Neutrophil (primary cell): ENCODE data around the gene LIFR.

Experiments
- H3K27ac ChIP-seq: fragments of 200-600 bp; sonication (generic); 2 replicates; pipeline ENCODE4 v1.5.1; 2016; ENCODE audit warnings: mild to moderate bottlenecking, moderate library complexity
- H3K27me3 ChIP-seq: fragments of 200-600 bp; sonication (generic); 2 replicates; pipeline ENCODE4 v1.6.0; 2016; ENCODE audit warnings: mild to moderate bottlenecking
- H3K36me3 ChIP-seq: fragments of 200-600 bp; sonication (generic); 2 replicates; pipeline ENCODE4 v1.5.1; 2017
- H3K4me1 ChIP-seq, 2 experiments: fragments of 200-600 bp in 1 of 2; sonication (generic) in 1 of 2; 1 replicate in 1 of 2; 2 replicates in 1 of 2; pipeline versions ENCODE4 v1.5.1 to v1.6.1; 2013 to 2016; ENCODE audit warnings: low read depth in 1 of 2, low read length in 1 of 2, mild to moderate bottlenecking in 1 of 2, moderate library complexity in 1 of 2; ENCODE audit not compliant: control insufficient read depth in 1 of 2, insufficient read depth in 1 of 2
- H3K4me3 ChIP-seq, 2 experiments: fragments of 200-600 bp in 1 of 2; sonication (generic) in 1 of 2; 1 replicate in 1 of 2; 2 replicates in 1 of 2; pipeline ENCODE4 v1.5.1; 2013 to 2016; ENCODE audit warnings: low read depth in 1 of 2, low read length in 1 of 2, mild to moderate bottlenecking in 1 of 2, moderate library complexity in 1 of 2
- H3K9me3 ChIP-seq: fragments of 200-600 bp; sonication (generic); 2 replicates; pipeline ENCODE4 v1.5.1; 2016
- TF ChIP-seq, protein P1 (sequence below): fragments of 200-600 bp; sonication (generic); IDR thresholded peaks from 2 replicates; pipeline ENCODE4 v1.5.1; 2016; ENCODE audit warnings: antibody characterized with exemption

The LIFR gene

DNA sequence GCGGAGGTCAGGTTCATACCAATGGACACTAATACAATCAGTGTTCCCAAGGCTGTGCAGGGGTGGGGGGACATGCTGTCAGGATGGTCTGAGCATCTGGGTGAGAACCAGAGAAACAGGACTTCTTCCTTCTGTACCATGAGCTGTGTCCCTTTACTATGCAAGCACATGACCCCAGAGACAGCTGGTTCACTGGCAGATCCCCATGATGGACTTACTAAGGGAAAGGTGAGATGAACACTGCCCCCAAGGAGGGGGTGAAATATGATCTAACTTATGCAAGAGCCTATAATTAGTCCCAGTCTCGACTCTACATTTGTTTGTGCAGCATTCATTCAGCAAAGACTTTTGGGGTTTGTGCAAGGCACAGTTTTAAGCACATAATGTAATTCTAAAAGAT, 91.4 kb downstream of the LIFR start:
- peaks cover 73% of the 10 kb centered on the region for H3K27me3 ChIP-seq
- H3K9me3 ChIP-seq: no peaks in the 10 kb centered on the region
- H3K27ac ChIP-seq: no peak overlapping the region
- H3K4me1 ChIP-seq: no peaks in the 10 kb centered on the region
- H3K36me3 ChIP-seq: no peaks in the 10 kb centered on the region
- TF ChIP-seq, protein P1, sequence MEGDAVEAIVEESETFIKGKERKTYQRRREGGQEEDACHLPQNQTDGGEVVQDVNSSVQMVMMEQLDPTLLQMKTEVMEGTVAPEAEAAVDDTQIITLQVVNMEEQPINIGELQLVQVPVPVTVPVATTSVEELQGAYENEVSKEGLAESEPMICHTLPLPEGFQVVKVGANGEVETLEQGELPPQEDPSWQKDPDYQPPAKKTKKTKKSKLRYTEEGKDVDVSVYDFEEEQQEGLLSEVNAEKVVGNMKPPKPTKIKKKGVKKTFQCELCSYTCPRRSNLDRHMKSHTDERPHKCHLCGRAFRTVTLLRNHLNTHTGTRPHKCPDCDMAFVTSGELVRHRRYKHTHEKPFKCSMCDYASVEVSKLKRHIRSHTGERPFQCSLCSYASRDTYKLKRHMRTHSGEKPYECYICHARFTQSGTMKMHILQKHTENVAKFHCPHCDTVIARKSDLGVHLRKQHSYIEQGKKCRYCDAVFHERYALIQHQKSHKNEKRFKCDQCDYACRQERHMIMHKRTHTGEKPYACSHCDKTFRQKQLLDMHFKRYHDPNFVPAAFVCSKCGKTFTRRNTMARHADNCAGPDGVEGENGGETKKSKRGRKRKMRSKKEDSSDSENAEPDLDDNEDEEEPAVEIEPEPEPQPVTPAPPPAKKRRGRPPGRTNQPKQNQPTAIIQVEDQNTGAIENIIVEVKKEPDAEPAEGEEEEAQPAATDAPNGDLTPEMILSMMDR: no peak
- H3K4me3 ChIP-seq: no peak overlapping the region

DNA sequence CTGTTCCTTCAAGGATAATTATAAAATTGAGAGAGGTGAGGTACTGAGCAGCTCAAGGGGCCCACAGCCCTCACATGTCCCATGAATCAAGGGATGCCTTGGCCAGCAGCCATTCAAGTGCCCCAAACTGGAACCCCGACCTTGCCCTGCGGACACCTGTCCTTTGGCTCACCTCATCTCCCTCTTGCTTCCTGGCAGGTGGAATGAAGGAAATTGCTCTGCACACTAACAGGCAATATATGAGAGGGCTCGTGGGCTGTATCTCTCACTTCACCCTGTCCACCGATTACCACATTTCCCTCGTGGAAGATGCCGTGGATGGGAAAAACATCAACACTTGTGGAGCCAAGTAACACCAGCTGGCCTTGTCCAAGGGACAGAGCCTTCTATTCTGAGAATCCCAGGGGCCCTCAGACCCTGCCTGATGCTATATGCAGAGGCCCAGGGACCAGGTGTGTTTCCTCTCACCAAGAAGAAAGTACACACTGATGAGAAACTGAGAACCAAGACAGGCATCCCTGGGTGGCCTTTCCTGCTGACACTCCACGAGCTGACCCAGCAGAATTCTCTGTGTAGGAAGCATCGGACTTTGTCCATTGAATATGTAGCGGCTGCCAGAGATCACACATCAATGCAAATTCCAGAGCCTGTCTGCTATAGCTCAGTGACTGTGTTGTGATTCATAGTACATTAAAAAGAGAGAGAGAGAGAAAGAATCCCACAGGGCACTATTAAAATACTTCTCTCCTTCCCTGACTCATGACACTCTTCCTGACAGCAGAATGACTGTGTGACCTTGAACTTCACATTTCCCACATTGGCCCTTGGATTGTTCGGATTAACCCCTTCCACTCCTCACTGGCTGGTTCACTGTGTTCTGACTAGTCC, 92.6 kb downstream of the LIFR start:
- H3K36me3 ChIP-seq: no peaks in the 10 kb centered on the region
- H3K27ac ChIP-seq: no peak overlapping the region
- TF ChIP-seq, protein P1: no peak
- H3K27me3 ChIP-seq: peaks cover 80% of the 10 kb centered on the region
- no peaks in the 10 kb centered on the region for H3K9me3 ChIP-seq
- H3K4me1 ChIP-seq: no peaks in the 10 kb centered on the region
- no peak overlapping the region for H3K4me3 ChIP-seq

DNA sequence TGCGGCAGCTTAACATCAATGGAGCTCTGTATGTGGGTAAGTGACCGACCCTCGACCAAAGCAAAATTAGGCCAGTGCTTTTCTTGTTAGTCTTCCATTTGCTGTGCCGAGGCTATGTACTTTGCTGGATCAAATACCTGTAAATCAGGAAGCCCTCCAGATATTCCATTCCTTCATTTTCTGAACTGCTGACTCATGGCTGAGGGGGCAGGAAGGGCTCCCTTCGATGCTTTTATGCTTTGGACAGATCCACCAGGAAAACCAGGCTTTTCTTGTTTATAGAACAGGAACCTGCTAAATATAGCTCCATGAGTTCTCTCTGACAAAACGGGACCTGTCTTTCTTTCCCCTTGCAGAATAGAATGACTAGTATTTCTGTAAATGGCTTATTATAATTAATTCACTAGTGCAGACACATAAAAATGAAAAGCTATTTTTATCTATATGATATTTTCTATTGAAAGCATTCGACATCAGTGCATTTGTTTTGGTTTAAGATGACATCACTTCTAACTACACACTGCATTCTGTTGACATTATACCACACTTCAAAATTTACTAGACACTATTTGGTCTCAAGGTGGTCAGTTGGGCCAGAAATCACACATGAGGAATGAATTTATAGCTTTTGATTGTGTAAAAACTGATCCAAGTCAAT, 93.3 kb downstream of the LIFR start:
- no peaks in the 10 kb centered on the region for H3K4me1 ChIP-seq

DNA sequence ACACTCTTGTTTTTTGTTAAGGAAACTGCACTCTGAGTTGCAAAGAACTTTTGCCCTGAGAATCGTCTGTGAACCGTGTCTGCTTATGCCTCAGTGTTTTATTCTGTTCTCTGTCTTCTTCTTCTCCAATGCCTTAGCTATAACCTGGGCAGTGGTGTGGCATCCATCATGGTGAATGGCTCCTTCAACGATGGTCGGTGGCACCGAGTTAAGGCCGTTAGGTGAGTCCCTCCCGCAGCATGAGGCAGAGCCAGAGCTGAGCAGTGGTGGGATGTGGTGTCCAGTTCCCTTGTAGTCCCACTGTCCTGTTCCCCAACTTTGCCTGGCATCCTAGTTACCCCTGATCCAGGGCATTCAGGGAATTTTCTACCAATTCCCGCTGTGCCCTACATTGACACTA, 98.3 kb downstream of the LIFR start:
- H3K36me3 ChIP-seq: no peaks in the 10 kb centered on the region
- H3K4me3 ChIP-seq: no peak overlapping the region
- TF ChIP-seq, protein P1: no peak
- no peaks in the 10 kb centered on the region for H3K9me3 ChIP-seq
- no peaks in the 10 kb centered on the region for H3K4me1 ChIP-seq
- no peak overlapping the region for H3K27ac ChIP-seq
- H3K27me3 ChIP-seq: peaks cover 82% of the 10 kb centered on the region

More for the DNA sequence above, 93.3 kb downstream of the LIFR start:
- Histone ChIP-seq H3K36me3 (no peaks in the 10 kb centered on the region), H3K27ac (no peak overlapping the region), H3K9me3 (no peaks in the 10 kb centered on the region), H3K4me3 (no peak overlapping the region), H3K27me3 (peaks cover 79% of the 10 kb centered on the region)
- TF ChIP-seq, protein P1: no peak

DNA sequence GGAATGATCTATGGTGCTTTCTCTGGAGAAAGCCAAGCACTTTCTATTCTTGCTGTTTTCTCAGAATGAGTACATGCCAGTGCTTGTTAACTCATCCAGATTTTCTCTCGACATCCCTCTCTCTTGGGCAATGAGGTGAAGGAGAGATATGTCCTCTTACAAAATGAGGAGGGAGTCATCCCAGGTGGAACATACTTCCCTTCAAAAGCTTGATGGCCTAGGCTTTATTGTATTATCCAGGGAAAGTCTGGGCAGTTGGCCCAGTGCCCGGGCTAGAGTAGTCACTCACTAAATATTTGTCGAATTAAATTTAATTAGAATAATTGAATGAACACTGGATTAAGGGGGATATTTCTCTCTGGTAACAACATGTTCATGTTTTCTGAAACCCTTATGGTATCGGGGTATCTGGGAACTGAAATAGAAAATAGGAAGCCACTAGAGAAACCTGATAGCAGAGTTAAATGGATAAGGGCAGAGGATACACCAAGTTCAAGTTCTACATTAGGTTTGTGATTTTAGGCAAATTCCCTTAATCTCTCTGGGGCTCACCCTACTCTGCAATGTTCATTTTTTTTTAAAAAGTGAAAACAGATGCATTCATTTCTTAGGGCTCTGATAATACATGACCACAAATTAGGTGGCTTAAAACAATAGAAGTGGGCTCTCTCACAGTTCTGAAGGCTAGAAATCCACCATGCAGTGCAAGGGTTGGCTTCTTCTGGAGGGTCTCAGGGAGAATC, 99.6 kb downstream of the LIFR start:
- Histone ChIP-seq H3K27me3 (peaks cover 86% of the 10 kb centered on the region), H3K9me3 (no peaks in the 10 kb centered on the region), H3K4me1 (no peaks in the 10 kb centered on the region), H3K27ac (no peak overlapping the region), H3K4me3 (no peak overlapping the region), H3K36me3 (no peaks in the 10 kb centered on the region)
- TF ChIP-seq, protein P1: no peak
